ENCODE results near the gene AP1S1. TPM values are rescaled to one million over a fixed set of nuclear protein-coding genes. Genes with fewer than 3 reads are reported as not detected.

AP1S1 gene
- total and polyA plus RNA-seq, 9 of the 15 experiments (the other 6 are each of a cell fraction or from before 2014, with no cell fraction given): 4.4 to 149 (median 89.4) TPM

- TF ChIP-seq ZBTB5 (IDR thresholded peaks at IDR 0.05): no peak
- TF ChIP-seq TCF7 (IDR thresholded peaks at IDR 0.05; ENCODE audit: borderline replicate concordance): no peak
- peak; percentile 65; the same call in 1 of the 2 replicates for TF ChIP-seq GTF2E2 (tag; IDR thresholded peaks at IDR 0.05)
- TF ChIP-seq HNRNPLL (IDR thresholded peaks at IDR 0.05; ENCODE audit: low read depth, low read length, poor library complexity, severe bottlenecking): no peak
- TF ChIP-seq NRF1 (conservative IDR thresholded peaks at IDR 0.05 in 1 of 2, IDR thresholded peaks at IDR 0.05 in 1 of 2): no peak; a peak in 1 of 4 replicates
- TF ChIP-seq SMARCE1 (IDR thresholded peaks at IDR 0.05): peak; percentile 100
- TF ChIP-seq ELF1 (tag; IDR thresholded peaks at IDR 0.05): peak; percentile 60; the same call in 1 of the 2 replicates
- no peak for TF ChIP-seq SP2 (IDR thresholded peaks at IDR 0.05; ENCODE audit: extremely low read depth, low read depth, low read length, poor library complexity, severe bottlenecking)
- no peak for TF ChIP-seq ZBTB8A (IDR thresholded peaks at IDR 0.05; ENCODE audit: partially characterized antibody)
- TF ChIP-seq NFE2L1 (tag; IDR thresholded peaks at IDR 0.05; ENCODE audit: borderline replicate concordance, low read depth): no peak
- no peak for TF ChIP-seq ELK3 (CRISPR knock-in tag; IDR thresholded peaks at IDR 0.05)
- no peak for TF ChIP-seq ZNF436 (CRISPR knock-in tag; IDR thresholded peaks at IDR 0.05)
- peak; percentile 94 for TF ChIP-seq NBN (IDR thresholded peaks at IDR 0.05; ENCODE audit: low read depth)
- TF ChIP-seq CHD4 (IDR thresholded peaks at IDR 0.05; ENCODE audit: insufficient read depth, insufficient replicate concordance, low read depth, low read length, poor library complexity, severe bottlenecking): no peak
- TF ChIP-seq ATF2 (CRISPR knock-in tag; IDR thresholded peaks at IDR 0.05): no peak
- no peak for TF ChIP-seq CEBPB (tag; IDR thresholded peaks at IDR 0.05)
- peak; percentile 34; the same call in 1 of the 2 replicates for TF ChIP-seq ZBTB17 (CRISPR knock-in tag; IDR thresholded peaks at IDR 0.05)
- no peak for TF ChIP-seq FOXP4 (CRISPR knock-in tag; IDR thresholded peaks at IDR 0.05; ENCODE audit: borderline replicate concordance)
- TF ChIP-seq ELK1 (CRISPR knock-in tag; IDR thresholded peaks at IDR 0.05): no peak
- no peak for TF ChIP-seq RFX5 (IDR thresholded peaks at IDR 0.05; ENCODE audit: low read depth, low read length)
These were observed 15.9 kb upstream of the AP1S1 start (continued) for GRCh38 chr7:101138213-101138870.
